ENCODE data around the gene NDUFS6.

GRCh38 chr5:1777281-1778137, 23.7 kb upstream of the NDUFS6 start:
- no peak for TF ChIP-seq EZH2 (IDR thresholded peaks at IDR 0.05; ENCODE audit: borderline replicate concordance, insufficient read depth, low read length, poor library complexity, severe bottlenecking)
- no peak for TF ChIP-seq CTCF (IDR thresholded peaks at IDR 0.05; ENCODE audit: poor library complexity, severe bottlenecking)
- TF ChIP-seq POLR2AphosphoS5 (IDR thresholded peaks at IDR 0.05) = no peak
- TF ChIP-seq SMC3 (conservative IDR thresholded peaks at IDR 0.05; ENCODE audit: poor library complexity) = no peak
- no peak for TF ChIP-seq REST (IDR thresholded peaks at IDR 0.05; ENCODE audit: borderline replicate concordance)
- no peak for TF ChIP-seq RAD21 (conservative IDR thresholded peaks at IDR 0.05)

All from neural cell (in vitro differentiated cells).